Measurements from ENCODE around the gene SCN1B.
"Not testable (repeated sequence)": the region's sequence is repeated elsewhere in the genome, so short reads cannot be mapped to it uniquely, and the experiment has no call there.

SCN1B gene

DNA sequence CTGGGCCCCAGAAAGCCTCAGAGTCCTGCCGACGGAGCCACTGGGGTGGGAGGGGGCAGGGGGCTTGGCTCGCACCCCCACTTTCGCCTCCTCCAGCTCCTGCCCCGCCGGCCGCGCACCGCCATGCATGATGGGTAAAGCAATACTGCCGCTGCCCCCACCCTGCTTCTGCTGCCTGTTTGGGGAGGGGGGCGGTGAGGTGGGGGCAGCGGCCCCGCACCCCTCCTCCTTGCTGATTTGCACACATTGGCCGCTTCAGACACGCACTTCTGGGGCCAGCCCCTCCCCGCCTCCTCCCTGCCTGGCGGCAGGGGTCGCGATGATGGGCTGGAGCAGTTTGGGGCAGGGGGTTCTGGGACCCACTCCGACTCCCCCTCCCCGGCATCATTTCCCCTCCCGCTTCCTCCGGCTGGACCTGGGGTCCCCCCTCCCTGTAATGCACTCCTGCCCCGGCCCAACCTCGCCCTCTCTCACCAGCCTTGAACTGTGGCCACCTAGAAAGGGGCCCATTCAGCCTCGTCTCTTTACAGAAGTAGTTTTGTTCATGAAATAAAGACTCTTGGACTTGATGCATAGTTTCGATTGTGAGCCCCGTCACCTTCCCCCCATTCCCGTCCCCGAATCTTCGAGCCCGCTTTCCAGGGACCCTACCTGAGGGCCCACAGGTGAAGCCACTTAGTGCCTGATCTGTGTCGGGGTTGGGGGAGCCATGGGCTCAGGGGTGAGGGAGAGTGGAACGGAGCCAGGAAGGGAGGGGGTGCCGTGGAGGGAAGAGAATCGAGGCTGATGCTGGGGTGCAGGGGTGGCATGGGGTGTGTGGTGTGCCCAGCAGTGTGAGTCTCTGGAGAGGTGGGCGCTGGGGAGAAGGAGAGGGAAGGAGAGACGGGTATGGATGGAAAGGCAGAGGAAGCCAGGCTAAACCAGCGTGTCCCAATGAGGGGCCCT, 9.9 kb downstream of the SCN1B start:
- no peak for DNase-seq

GRCh38 chr19:35040826-35041547, 10.7 kb downstream of the SCN1B start:
- peak; percentile 24 to 28 for DNase-seq

- no peak for DNase-seq
Measured at GRCh38 chr19:35041548-35042055, 11.3 kb downstream of the SCN1B start, which contains the start of gene HPN. HPN (plus strand) TSS chr19:35041721; CDS start chr19:35042507, 786 bp downstream.

- no peak for DNase-seq
Measured at GRCh38 chr19:35042056-35042730, 11.9 kb downstream of the SCN1B start.

GRCh38 chr19:35042954-35043604, 12.8 kb downstream of the SCN1B start:
- no peak for DNase-seq

DNA sequence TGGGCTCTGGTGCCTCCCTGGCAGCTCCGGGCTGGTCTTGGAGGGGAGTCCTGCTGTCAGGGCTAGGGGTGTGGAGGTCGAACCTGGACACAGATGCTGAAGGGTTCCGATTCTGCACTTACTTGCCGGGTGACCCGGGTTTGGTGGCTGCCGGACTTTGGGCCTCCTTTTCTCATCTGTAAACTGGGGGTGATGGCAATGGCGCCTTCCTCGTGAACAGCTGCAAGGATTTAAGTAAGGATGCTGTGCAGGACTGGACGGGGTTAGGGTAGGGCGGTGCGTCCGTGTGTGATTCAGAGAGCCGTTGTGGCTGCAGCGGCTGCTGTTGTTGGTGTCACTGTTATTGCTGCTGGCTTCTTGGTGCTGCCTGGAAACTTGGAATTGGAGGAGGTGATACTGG, 13.6 kb downstream of the SCN1B start:
- DNase-seq = no peak

DNA sequence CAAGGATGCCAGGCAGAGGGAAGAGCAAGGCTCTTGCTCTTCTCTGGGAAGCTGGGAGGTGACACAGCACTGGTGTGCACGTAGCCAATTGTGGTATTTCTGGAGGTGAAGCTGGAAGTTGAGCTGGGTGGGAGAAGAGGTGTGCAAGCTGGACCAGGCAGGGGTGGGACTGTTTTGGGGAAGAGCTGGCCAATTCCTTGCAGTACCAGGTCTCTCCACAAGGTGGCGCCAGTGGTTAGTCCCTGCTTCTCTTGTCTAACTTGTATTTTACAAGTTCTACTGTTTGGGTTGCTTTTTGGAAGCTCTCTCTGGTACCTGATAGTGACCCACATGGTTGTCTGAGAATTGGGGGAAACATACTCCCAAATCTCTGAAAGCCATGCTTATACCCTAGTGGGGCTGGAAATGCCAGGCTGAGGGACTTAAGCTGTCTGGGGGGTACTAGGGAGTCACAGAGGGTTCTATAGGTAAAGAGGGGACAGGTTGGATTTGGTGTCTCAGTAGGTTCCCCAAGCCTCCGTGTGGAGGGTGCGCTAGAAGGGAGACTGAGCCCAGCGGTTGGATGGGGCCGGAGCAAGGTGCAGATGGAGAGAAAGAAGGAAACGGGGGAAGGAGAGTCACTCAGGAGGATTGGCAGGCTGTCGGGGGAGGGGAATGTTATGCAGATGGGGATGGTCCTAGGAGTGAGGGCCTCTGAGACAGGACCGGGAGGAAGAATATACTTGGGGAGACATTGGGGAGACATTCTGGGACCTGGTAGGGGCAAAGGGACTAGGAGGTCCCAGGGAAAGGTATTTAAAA, 14.2 kb downstream of the SCN1B start:
- DNase-seq = peak; percentile 47 to 56

DNA sequence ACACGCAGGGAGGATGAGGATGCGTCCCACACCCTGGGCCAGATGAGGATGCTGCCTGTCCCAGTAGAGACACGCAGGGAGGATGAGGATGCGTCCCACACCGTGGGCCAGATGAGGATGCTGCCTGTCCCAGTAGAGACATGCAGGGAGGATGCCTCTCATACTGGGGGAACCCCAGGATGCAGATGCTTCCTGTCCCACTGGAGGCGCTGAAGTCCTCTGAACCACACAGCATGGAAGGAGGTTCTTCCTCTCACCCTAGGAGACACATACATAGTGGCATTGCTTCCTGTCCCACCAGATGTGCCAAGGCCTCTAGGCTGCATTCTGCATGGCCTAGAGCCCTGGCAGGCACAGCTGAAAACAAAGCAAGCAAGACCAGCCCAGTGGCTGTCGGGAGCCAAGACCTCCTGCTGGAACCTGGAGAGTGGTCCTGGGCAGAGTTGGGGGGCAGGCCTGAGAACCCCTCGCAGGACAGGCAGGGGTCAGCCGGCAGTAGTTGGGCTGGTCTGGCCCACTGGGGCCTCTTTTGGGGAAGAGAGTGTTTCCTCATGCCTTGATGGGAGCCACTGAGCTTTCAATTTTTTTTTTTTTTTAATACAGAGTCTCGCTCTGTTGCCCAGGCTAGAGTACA, 15.5 kb downstream of the SCN1B start:
- peak; percentile 42 to 51 for DNase-seq

- DNase-seq = no peak
Measured at GRCh38 chr19:35046461-35046860, 16.2 kb downstream of the SCN1B start.

DNA sequence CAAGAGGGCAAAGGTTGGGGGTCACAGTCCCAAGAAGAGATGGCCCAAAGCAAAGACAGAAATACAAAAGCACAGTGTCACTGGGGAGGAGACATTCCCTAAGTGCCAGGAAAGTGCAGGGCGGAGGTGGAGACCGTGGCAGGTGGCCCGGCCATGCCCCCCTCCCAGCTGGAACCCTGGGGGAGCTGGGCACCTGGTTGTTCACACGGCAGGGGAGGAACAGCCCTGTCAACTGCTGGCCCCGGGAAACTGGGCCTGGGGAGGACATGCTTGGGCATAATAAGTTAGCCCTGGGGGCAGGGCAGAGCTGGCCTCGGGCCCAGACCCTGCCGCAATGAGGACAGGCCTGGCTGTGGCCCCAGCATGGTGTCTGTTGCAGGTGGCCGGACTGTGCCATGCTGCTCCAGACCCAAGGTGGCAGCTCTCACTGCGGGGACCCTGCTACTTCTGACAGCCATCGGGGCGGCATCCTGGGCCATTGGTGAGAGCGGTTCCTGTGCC, 18.7 kb downstream of the SCN1B start:
- DNase-seq = no peak

- DNase-seq = no peak
Measured at GRCh38 chr19:35049456-35049855, 19.2 kb downstream of the SCN1B start.

DNA sequence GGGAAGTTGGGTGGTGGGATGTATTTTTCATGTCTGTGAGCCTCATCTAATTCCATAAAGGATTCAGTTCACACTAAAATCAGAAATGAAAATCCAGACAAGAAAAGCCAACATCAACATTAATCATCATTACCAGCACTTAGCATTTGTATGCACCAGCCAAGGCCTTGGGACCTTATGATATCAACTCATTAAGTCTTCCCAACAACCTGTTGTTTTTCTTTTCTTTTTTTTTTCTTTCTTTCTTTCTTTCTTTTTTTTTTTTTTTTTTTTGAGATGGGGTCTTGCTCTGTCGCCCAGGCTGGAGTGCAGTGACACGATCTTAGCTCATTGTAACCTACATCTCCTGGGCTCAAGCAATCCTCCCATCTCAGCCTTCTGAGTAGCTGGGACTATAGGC, 20.4 kb downstream of the SCN1B start:
- not testable (repeated sequence) for DNase-seq

GRCh38 chr19:35051268-35051667, 21.0 kb downstream of the SCN1B start:
- not testable (repeated sequence) for DNase-seq

GRCh38 chr19:35051796-35052195, 21.5 kb downstream of the SCN1B start:
- no peak for DNase-seq

DNA sequence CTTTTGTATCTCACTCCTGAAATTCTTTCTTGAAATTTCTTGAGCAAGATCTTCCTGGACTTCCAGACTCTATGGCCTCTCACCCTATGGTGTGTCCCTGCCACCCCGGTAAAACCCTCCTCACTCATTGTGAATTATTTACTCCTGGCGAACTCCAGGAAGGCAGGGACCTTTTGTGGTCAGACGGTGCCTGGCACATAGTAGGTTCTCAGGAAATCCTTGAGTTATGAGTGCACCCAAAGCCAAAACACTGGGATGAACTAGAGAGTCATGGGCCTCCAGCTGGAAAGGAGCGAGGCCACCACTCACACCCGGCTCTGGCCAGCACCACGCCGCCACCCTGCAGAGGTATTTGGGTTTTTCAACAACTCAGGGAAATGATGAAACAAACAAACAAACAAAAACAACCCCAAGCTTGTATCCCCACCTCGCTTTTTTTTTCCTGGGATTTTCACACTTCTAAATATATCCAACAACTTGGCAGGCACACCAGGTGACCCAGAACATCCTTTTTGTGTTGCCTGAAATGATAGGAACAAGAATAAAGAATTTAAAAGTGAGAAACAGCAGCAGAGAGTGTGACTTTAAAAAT, 22.4 kb downstream of the SCN1B start:
- DNase-seq = no peak

GRCh38 chr19:35053667-35054293, 23.5 kb downstream of the SCN1B start:
- no peak for DNase-seq

GRCh38 chr19:35054626-35055025, 24.4 kb downstream of the SCN1B start:
- DNase-seq = no peak

GRCh38 chr19:35055715-35056179, 25.5 kb downstream of the SCN1B start:
- no peak for DNase-seq

GRCh38 chr19:35056513-35057063, 26.3 kb downstream of the SCN1B start:
- DNase-seq = no peak

- DNase-seq = no peak
Measured at GRCh38 chr19:35058370-35058769, 28.1 kb downstream of the SCN1B start.
